MM.1S (cell line): Measurements from ENCODE around the gene HMHB1.

Experiments
- EZH2 ChIP-seq: fragments of 300-600 bp; sonication (generic); optimal IDR thresholded peaks from 2 replicates; pipeline ENCODE3; 2017; ENCODE audit warnings: low read depth, mild to moderate bottlenecking, antibody characterized with exemption, low read length, mixed read lengths
- TF ChIP-seq, protein P1 (sequence below): fragments of 300-600 bp; sonication (generic); IDR thresholded peaks from 2 replicates; pipeline ENCODE4 v1.5.1; 2016; ENCODE audit warnings: antibody characterized with exemption, low read length, mixed read lengths

DNA sequence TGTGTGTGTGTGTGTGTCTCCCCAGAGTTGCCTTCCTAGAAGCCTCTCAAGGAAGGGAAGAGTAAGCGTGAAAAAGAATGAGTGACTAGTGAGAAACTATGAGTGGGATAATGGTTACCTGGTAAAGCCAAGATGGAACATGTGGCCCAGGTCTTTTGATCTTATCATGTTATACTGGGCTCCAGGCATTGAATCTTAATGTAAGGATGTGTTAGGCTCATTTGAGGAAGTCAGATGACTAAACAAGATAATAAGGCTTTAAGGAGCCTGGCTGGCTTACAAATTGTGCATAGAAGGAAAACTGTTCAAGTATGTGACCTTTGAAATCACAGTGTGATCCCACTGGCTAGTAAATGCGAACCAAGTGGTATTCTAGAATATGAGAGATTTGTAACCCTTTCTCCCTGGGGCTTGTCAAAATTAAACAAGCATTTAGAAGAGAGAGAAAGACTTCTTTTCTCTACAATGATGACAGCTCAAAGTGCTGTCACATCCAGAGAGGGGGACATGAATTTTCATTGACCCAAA is 29.9 kb upstream of the HMHB1 start:
- TF ChIP-seq, protein P1, sequence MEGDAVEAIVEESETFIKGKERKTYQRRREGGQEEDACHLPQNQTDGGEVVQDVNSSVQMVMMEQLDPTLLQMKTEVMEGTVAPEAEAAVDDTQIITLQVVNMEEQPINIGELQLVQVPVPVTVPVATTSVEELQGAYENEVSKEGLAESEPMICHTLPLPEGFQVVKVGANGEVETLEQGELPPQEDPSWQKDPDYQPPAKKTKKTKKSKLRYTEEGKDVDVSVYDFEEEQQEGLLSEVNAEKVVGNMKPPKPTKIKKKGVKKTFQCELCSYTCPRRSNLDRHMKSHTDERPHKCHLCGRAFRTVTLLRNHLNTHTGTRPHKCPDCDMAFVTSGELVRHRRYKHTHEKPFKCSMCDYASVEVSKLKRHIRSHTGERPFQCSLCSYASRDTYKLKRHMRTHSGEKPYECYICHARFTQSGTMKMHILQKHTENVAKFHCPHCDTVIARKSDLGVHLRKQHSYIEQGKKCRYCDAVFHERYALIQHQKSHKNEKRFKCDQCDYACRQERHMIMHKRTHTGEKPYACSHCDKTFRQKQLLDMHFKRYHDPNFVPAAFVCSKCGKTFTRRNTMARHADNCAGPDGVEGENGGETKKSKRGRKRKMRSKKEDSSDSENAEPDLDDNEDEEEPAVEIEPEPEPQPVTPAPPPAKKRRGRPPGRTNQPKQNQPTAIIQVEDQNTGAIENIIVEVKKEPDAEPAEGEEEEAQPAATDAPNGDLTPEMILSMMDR: no peak
- TF ChIP-seq EZH2: no peak
